Measurements from ENCODE around the gene SPACA9. TPM values are rescaled to one million over a fixed set of nuclear protein-coding genes. Genes with fewer than 3 reads are reported as not detected.

The SPACA9 gene
- total RNA-seq, 2 donors from 2014 or later: 2.2 to 8.1 TPM

DNA sequence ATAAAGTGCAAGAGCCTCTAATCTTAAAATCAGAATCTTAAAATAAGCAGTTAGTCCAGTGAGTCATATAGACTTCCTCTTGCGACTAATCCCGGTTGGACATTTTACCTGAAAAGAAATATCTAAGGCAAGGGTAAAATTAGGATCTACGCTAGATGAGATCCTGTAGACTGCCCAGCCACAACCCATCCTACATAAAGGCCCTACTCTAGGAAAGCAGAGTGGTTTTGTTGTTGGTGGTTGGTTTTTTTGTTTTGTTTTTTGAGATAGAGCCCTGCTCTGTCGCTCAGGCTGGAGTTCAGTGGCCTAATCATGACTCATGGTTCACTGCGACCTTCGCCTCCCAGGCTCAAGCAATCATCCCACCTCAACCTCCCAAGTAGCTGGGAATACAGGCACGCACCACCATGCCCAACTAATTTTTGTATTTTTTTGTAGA, 58.8 kb downstream of the SPACA9 start:
- ATAC-seq (ENCODE audit: insufficient number of reproducible peaks, low FRiP score, low read depth): no peak
- DNase-seq (ENCODE audit: low spot score): no peak
- Histone ChIP-seq H3K27ac (no peak overlapping the region), H3K36me3 (peaks cover 6% of the 10 kb centered on the region), H3K4me1 (ENCODE audit: control insufficient read depth in 1 of 2, low read depth in 2 of 2) (peaks cover 1 to 9% of the 10 kb centered on the region in 2 donors), H3K4me3 (no peak overlapping the region), H3K27me3 (replicated peaks; ENCODE audit: insufficient read depth) (no peaks in the 10 kb centered on the region), H3K9me3 (no peaks in the 10 kb centered on the region)
- TF ChIP-seq, protein P1, sequence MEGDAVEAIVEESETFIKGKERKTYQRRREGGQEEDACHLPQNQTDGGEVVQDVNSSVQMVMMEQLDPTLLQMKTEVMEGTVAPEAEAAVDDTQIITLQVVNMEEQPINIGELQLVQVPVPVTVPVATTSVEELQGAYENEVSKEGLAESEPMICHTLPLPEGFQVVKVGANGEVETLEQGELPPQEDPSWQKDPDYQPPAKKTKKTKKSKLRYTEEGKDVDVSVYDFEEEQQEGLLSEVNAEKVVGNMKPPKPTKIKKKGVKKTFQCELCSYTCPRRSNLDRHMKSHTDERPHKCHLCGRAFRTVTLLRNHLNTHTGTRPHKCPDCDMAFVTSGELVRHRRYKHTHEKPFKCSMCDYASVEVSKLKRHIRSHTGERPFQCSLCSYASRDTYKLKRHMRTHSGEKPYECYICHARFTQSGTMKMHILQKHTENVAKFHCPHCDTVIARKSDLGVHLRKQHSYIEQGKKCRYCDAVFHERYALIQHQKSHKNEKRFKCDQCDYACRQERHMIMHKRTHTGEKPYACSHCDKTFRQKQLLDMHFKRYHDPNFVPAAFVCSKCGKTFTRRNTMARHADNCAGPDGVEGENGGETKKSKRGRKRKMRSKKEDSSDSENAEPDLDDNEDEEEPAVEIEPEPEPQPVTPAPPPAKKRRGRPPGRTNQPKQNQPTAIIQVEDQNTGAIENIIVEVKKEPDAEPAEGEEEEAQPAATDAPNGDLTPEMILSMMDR (IDR thresholded peaks at IDR 0.05): no peak

DNA sequence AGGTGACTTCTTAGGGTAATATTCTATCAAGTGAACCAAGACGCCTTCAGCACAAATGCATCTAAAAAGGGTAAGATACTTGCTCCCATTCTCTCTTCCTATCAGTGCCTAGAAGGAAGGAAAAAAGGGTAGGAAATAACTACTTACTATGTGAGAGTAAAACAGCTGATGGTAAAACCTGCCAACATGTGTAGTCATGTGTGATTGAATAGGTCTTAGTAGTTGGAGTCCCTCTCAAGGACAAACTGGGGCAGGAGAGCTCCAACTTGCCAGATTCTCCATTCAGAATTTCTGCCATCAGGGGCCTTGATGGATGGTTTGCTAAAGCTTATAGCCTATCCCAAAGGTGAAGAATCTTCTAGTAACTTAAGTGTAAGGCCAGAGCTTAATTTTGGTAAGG, 60.5 kb downstream of the SPACA9 start:
- TF ChIP-seq, protein P1 (IDR thresholded peaks at IDR 0.05): no peak
- no peaks in the 10 kb centered on the region for H3K27me3 ChIP-seq (replicated peaks; ENCODE audit: insufficient read depth)
- peaks cover 12 to 22% of the 10 kb centered on the region in 2 donors for H3K4me1 ChIP-seq (ENCODE audit: control insufficient read depth in 1 of 2, low read depth in 2 of 2)
- H3K36me3 ChIP-seq: peaks cover 6% of the 10 kb centered on the region
- H3K4me3 ChIP-seq: no peak overlapping the region
- no peak overlapping the region for H3K27ac ChIP-seq
- DNase-seq (ENCODE audit: low spot score): no peak
- no peak for ATAC-seq (ENCODE audit: insufficient number of reproducible peaks, low FRiP score, low read depth)
- no peaks in the 10 kb centered on the region for H3K9me3 ChIP-seq

Other genes starting within 250 kb of the SPACA9 start
- gene DDX31, start 208.9 kb upstream of the SPACA9 start, total RNA-seq: 10 to 100 TPM in 1 of 2 donors, 1 to 10 TPM in 1; 7.6 to 19.7 TPM
- 10 to 100 TPM in 1 of 2 donors, 1 to 10 TPM in 1; 7.2 to 16.4 TPM for gene GTF3C4, start 208.4 kb upstream of the SPACA9 start, total RNA-seq
- gene AK8, start 614 bp upstream of the SPACA9 start, total RNA-seq: under 1 TPM; 0.42 to 0.54 TPM
- 10 to 100 TPM; 36.1 to 65.4 TPM for gene TSC1, start 65.7 kb downstream of the SPACA9 start, total RNA-seq
- gene GFI1B, start 99.8 kb downstream of the SPACA9 start, total RNA-seq: not detected
- 10 to 100 TPM; 40.6 to 54.3 TPM for gene GTF3C5, start 152.1 kb downstream of the SPACA9 start, total RNA-seq
- 1 to 10 TPM in 1 of 2 donors, under 1 TPM in 1; 0.78 to 5.3 TPM for gene CEL, start 183.1 kb downstream of the SPACA9 start, total RNA-seq
- 10 to 100 TPM; 30.3 to 98.8 TPM for gene RALGDS, start 242.3 kb downstream of the SPACA9 start, total RNA-seq

Data from thoracic aorta (tissue), 2 donors.